Measurements from ENCODE around the gene KRT7. TPM values are rescaled to one million over a fixed set of nuclear protein-coding genes. Genes with fewer than 3 reads are reported as not detected.
"Not testable (repeated sequence)": the region's sequence is repeated elsewhere in the genome, so short reads cannot be mapped to it uniquely, and the experiment has no call there.

KRT7 gene
- total RNA-seq, 4 donors from 2014 or later, result 2.5 to 248 (median 111) TPM

DNA sequence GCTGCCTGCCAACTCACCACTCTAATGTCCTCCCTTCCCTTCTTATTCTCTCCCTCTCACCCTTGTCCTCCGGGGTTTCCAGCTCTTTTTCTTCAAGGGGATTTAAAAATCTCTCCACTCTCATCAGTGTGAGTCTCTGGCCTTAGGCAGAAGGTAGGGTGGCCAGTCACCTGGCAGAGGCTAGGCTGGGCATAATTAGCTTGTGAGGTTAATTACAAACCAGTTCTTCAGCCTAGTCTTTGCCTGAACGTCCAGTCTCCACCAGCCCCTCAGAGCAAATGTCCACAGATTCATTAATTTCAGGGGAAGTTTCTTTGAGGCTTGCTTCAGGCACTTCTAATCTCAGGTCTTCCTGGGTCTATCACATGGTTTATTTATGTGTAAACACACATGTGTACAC lies 6.7 kb downstream of the KRT7 start:
- TF ChIP-seq, protein P1, sequence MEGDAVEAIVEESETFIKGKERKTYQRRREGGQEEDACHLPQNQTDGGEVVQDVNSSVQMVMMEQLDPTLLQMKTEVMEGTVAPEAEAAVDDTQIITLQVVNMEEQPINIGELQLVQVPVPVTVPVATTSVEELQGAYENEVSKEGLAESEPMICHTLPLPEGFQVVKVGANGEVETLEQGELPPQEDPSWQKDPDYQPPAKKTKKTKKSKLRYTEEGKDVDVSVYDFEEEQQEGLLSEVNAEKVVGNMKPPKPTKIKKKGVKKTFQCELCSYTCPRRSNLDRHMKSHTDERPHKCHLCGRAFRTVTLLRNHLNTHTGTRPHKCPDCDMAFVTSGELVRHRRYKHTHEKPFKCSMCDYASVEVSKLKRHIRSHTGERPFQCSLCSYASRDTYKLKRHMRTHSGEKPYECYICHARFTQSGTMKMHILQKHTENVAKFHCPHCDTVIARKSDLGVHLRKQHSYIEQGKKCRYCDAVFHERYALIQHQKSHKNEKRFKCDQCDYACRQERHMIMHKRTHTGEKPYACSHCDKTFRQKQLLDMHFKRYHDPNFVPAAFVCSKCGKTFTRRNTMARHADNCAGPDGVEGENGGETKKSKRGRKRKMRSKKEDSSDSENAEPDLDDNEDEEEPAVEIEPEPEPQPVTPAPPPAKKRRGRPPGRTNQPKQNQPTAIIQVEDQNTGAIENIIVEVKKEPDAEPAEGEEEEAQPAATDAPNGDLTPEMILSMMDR (IDR thresholded peaks at IDR 0.05), result no peak
- no peak for DNase-seq (ENCODE audit: low spot score)
- no peak for ATAC-seq (ENCODE audit: low FRiP score)

DNA sequence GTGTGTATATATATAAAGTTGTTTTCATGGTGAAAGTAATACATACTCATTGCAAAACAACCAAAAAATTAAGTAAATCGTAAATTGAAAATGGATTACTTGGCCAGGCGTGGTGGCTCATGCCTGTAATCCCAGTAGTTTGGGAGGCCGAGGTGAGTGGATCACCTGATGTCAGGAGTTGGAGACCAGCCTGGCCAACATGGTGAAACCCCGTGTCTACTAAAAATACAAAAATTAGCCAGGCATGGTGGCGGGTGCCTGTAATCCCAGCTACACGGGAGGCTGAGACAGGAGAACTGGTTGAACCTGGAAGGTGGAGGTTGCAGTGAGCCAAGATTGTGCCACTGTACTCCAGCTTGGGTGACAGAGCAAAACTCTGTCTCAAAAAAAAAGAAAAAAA lies 7.2 kb downstream of the KRT7 start:
- not testable (repeated sequence) for DNase-seq (ENCODE audit: low spot score); ATAC-seq (ENCODE audit: low FRiP score)

DNA sequence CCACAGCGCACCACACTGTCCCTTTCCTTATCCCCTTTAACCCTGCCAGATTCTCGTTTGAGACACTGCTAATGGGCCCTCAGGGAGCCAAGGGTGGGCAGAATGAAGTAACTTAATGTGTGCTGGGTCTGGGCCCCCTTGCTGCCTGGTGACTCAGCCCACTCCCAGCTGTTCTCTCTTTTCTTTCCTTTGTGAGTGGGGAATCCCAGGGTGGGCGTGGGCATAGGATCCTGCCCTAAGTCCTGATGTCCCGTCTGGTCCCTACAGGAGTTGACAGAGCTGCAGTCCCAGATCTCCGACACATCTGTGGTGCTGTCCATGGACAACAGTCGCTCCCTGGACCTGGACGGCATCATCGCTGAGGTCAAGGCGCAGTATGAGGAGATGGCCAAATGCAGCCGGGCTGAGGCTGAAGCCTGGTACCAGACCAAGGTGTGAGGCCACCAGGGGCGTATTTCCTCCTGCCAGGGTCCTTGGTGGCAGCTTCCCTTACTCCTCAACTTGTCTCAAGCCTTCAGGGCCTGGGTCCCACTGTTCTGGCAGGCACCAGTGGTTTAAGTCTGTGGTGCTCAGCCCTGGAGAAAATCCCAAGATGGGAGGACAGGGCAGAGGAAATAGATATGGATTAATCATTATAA lies 8.3 kb downstream of the KRT7 start:
- TF ChIP-seq, protein P1 (IDR thresholded peaks at IDR 0.05), result no peak
- DNase-seq (ENCODE audit: low spot score), result no peak
- ATAC-seq (ENCODE audit: low FRiP score), result no peak

DNA sequence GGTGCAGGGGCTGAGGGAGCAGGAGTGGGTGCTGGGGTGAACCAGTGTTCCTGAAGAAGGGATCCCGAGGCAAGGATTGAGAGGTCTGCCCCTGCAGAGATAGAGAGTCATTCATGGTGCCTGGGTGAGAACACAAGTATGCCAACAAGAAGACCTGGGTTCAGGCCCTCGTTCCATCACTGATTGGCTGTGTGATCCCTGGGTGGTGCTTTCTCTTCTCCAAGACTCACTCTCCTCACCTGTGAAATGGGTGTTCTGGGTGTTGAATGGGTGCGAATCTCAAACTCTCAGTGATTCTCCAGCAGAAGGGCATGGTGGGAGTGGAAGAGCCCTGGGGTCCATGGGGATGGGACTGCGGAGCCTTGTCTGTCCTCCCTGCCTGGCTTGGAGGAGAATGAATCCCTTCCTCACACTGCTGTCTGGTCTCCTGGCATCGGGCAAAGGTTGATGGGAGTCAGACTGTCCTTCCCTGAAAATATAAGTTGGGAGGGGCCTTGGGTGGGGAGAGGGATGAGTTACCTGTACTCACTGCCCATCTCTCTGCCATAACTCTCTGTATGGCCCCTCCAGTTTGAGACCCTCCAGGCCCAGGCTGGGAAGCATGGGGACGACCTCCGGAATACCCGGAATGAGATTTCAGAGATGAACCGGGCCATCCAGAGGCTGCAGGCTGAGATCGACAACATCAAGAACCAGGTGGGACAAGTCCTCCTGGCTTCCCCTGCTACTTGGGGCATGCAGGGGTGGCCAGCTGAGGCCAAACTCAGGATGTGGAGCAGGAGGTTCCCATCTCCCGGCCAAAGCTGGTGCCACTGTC lies 9.6 kb downstream of the KRT7 start:
- DNase-seq (ENCODE audit: low spot score) (no peak), ATAC-seq (ENCODE audit: low FRiP score) (no peak)
- TF ChIP-seq, protein P1 (IDR thresholded peaks at IDR 0.05), result no peak

DNA sequence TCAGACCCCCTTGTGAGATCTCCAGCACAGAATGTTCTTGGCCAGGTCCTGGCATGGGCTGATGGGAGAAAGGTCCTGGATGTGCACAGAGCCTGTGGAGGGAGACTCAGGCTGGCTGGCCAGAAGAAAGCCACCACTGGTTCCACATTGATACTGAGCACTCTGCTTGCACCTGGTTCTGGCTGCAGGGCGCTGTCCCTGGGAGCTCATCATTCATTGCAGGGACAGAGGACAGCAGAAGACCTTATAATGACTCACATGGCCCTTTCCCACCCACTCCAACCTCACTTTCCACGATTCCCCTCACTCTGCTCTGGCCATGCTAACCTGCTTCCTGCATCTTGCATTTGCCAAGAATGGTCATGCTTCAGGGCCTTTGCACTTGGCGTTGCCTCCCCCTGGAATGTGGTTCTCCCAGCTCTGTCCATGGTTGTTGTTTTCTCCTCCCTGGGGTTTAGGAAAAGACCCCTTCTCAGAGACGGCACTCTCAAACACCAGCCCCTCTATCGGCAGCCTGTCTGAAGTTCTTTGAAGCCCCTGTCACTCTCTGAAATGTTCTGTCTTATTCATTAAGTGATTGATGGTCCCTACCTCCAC lies 10.3 kb downstream of the KRT7 start:
- TF ChIP-seq, protein P1 (IDR thresholded peaks at IDR 0.05), result no peak
- no peak for DNase-seq (ENCODE audit: low spot score)
- no peak for ATAC-seq (ENCODE audit: low FRiP score)

DNA sequence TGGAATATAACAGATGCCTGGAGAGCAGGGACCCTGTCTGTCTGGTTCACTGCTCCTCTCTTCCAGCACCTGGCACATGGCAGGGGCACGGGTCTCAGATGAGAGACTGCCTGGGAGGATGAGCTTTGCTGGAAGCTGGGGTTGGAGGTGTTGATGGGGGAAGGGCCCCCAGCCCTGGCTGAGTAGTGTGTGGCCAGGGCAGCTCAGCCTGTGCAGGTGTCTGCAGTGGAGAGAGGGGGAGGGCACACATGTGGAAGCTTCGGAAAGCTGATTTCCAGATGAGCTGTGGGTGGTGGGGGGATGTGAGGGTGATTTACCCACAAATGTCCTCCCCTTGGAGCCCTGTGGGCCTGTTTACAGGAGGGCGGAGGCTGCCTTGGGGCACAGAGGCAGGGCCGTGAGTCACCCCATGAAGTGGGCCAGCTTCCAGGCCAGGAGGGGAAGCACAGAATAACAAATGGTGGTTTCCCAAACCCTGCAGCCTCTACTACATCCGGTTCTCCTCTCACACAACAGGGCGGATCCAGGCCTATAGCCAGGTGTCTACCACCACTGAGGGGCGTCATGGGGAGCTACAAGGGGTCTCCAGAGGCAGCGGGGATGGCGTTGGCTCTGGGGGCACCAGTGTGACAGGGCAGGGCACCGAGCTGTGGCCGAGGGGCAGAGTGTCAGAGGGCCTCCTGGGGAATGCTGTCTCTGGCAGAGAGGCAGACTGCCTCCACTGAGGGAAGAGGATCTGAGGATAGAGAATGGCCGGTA lies 11.0 kb downstream of the KRT7 start:
- DNase-seq (ENCODE audit: low spot score) (peak; percentile 65), ATAC-seq (ENCODE audit: low FRiP score) (peak; percentile 89)
- TF ChIP-seq, protein P1 (IDR thresholded peaks at IDR 0.05), result no peak

DNA sequence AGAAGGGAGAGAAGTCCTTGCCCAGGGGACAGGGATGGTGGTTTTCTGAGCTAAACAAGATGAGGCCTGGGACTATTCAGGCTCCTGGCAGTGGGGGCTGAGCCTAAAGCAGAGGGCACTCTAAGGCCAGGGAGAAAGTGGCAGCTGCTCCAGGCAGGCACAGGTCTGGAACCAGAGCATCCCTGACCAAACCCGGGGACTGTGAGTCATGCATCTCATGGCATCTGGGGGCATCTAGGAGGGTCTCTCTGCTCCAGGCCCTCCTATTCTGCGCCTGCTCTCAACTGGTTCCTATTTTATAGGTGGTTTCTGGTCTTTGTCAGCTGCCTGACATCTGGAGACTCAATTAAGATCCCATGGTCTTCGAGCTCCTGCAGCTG lies 11.6 kb downstream of the KRT7 start:
- TF ChIP-seq, protein P1 (IDR thresholded peaks at IDR 0.05), result no peak
- ATAC-seq (ENCODE audit: low FRiP score), result peak; percentile 1
- DNase-seq (ENCODE audit: low spot score), result peak; percentile 18

Data from omental fat pad (tissue), 4 donors.